Measurements from ENCODE around the gene PARVG. TPM values are rescaled to one million over a fixed set of nuclear protein-coding genes. Genes with fewer than 3 reads are reported as not detected.
A peak's percentile ranks its signal among the peaks of the same experiment; 100 is the strongest.

PARVG gene
- total RNA-seq (2014; rRNA removed; shearing (Covaris generic); ENCODE audit: low replicate concordance): not detected in 2 replicates

- no peak within 1 kb of the TSS for H3K4me3 ChIP-seq
Observed at GRCh38 chr22:44180706-44181032, at the start of gene PARVG. Gene PARVG, plus strand, starts transcription at chr22:44180925. Its CDS starts 2,405 bp downstream, at chr22:44183330.

GRCh38 chr22:44131412-44131811 is 49.3 kb upstream of the PARVG start:
- Histone ChIP-seq H3K4me3 (no peak overlapping the region), H3K27me3 (no peaks in the 10 kb centered on the region), H3K36me3 (peaks cover 29% of the 10 kb centered on the region), H3K9me3 (peaks cover 4% of the 10 kb centered on the region; the same call in 1 of the 2 replicates)
- no peak for DNase-seq

More at GRCh38 chr22:44180706-44181032, at the start of gene PARVG:
- Histone ChIP-seq H3K9me3 (no peaks in the 10 kb centered on the region), H3K36me3 (no peaks in the 10 kb centered on the region), H3K27me3 (no peaks in the 10 kb centered on the region)
- DNase-seq: no peak

GRCh38 chr22:44131989-44132685 is 48.6 kb upstream of the PARVG start:
- H3K4me3 ChIP-seq: no peak overlapping the region
- H3K36me3 ChIP-seq: peaks cover 36% of the 10 kb centered on the region
- no peaks in the 10 kb centered on the region for H3K27me3 ChIP-seq
- DNase-seq: no peak
- H3K9me3 ChIP-seq: peaks cover 5% of the 10 kb centered on the region; the same call in 1 of the 2 replicates

GRCh38 chr22:44132724-44133123 is 48.0 kb upstream of the PARVG start:
- H3K9me3 ChIP-seq: peaks cover 6% of the 10 kb centered on the region; the same call in 1 of the 2 replicates
- no peak for DNase-seq
- no peak overlapping the region for H3K4me3 ChIP-seq
- peaks cover 40% of the 10 kb centered on the region for H3K36me3 ChIP-seq
- no peaks in the 10 kb centered on the region for H3K27me3 ChIP-seq

GRCh38 chr22:44133161-44133560 is 47.6 kb upstream of the PARVG start:
- H3K36me3 ChIP-seq: peaks cover 39% of the 10 kb centered on the region
- peaks cover 6% of the 10 kb centered on the region; the same call in 1 of the 2 replicates for H3K9me3 ChIP-seq
- peak; percentile 70 for DNase-seq
- no peaks in the 10 kb centered on the region for H3K27me3 ChIP-seq
- no peak overlapping the region for H3K4me3 ChIP-seq

GRCh38 chr22:44133901-44134571 is 46.7 kb upstream of the PARVG start:
- H3K9me3 ChIP-seq: peaks cover 6% of the 10 kb centered on the region; the same call in 1 of the 2 replicates
- H3K36me3 ChIP-seq: peaks cover 41% of the 10 kb centered on the region
- peak; percentile 85 for DNase-seq
- H3K4me3 ChIP-seq: no peak overlapping the region
- no peaks in the 10 kb centered on the region for H3K27me3 ChIP-seq

- Histone ChIP-seq H3K4me3 (no peak overlapping the region), H3K36me3 (peaks cover 41% of the 10 kb centered on the region), H3K27me3 (no peaks in the 10 kb centered on the region), H3K9me3 (peaks cover 6% of the 10 kb centered on the region; the same call in 1 of the 2 replicates)
- DNase-seq: no peak
Observed at GRCh38 chr22:44136112-44136511, 44.6 kb upstream of the PARVG start.

- Histone ChIP-seq H3K27me3 (no peaks in the 10 kb centered on the region), H3K4me3 (no peak overlapping the region), H3K36me3 (peaks cover 35% of the 10 kb centered on the region), H3K9me3 (peaks cover 6% of the 10 kb centered on the region; the same call in 1 of the 2 replicates)
- no peak for DNase-seq
Observed at GRCh38 chr22:44136786-44137185, 43.9 kb upstream of the PARVG start.

GRCh38 chr22:44137415-44137814 is 43.3 kb upstream of the PARVG start:
- Histone ChIP-seq H3K36me3 (peaks cover 29% of the 10 kb centered on the region), H3K27me3 (no peaks in the 10 kb centered on the region), H3K4me3 (no peak overlapping the region), H3K9me3 (peaks cover 6% of the 10 kb centered on the region; the same call in 1 of the 2 replicates)
- DNase-seq: no peak

GRCh38 chr22:44139773-44140172 is 41.0 kb upstream of the PARVG start:
- no peaks in the 10 kb centered on the region for H3K27me3 ChIP-seq
- no peak overlapping the region for H3K4me3 ChIP-seq
- peaks cover 26% of the 10 kb centered on the region for H3K36me3 ChIP-seq
- DNase-seq: no peak
- H3K9me3 ChIP-seq: peaks cover 6% of the 10 kb centered on the region; the same call in 1 of the 2 replicates

- no peak for DNase-seq
- no peak overlapping the region for H3K4me3 ChIP-seq
- no peaks in the 10 kb centered on the region for H3K27me3 ChIP-seq
- H3K36me3 ChIP-seq: peaks cover 6% of the 10 kb centered on the region
- H3K9me3 ChIP-seq: no peaks in the 10 kb centered on the region
Observed at GRCh38 chr22:44142421-44143104, 38.2 kb upstream of the PARVG start.

GRCh38 chr22:44143105-44143474 is 37.6 kb upstream of the PARVG start:
- H3K4me3 ChIP-seq: no peak overlapping the region
- peak; percentile 21 for DNase-seq
- peaks cover 2% of the 10 kb centered on the region; the same call in 1 of the 2 replicates for H3K36me3 ChIP-seq
- no peaks in the 10 kb centered on the region for H3K9me3 ChIP-seq
- no peaks in the 10 kb centered on the region for H3K27me3 ChIP-seq

GRCh38 chr22:44143579-44143978 is 37.1 kb upstream of the PARVG start:
- Histone ChIP-seq H3K9me3 (no peaks in the 10 kb centered on the region), H3K36me3 (peaks cover 2% of the 10 kb centered on the region; the same call in 1 of the 2 replicates), H3K27me3 (no peaks in the 10 kb centered on the region), H3K4me3 (no peak overlapping the region)
- DNase-seq: no peak

- H3K36me3 ChIP-seq: no peaks in the 10 kb centered on the region; the same call in 1 of the 2 replicates
- no peaks in the 10 kb centered on the region for H3K27me3 ChIP-seq
- no peak overlapping the region for H3K4me3 ChIP-seq
- no peak for DNase-seq
- no peaks in the 10 kb centered on the region for H3K9me3 ChIP-seq
Observed at GRCh38 chr22:44144046-44144569, 36.6 kb upstream of the PARVG start.

- H3K4me3 ChIP-seq: no peak overlapping the region
- DNase-seq: no peak
Observed at GRCh38 chr22:44145544-44145943, 35.2 kb upstream of the PARVG start.

GRCh38 chr22:44146088-44146861 is 34.5 kb upstream of the PARVG start:
- H3K9me3 ChIP-seq: no peaks in the 10 kb centered on the region
- no peak for DNase-seq
- no peak overlapping the region for H3K4me3 ChIP-seq
- H3K27me3 ChIP-seq: no peaks in the 10 kb centered on the region
- H3K36me3 ChIP-seq: no peaks in the 10 kb centered on the region; the same call in 1 of the 2 replicates

More at GRCh38 chr22:44145544-44145943, 35.2 kb upstream of the PARVG start:
- Histone ChIP-seq H3K9me3 (no peaks in the 10 kb centered on the region), H3K36me3 (no peaks in the 10 kb centered on the region), H3K27me3 (no peaks in the 10 kb centered on the region)

Data from MG63 (cell line).